Measurements from ENCODE around the gene OR2F1. TPM values are rescaled to one million over a fixed set of nuclear protein-coding genes. Genes with fewer than 3 reads are reported as not detected.

Gene OR2F1, protein sequence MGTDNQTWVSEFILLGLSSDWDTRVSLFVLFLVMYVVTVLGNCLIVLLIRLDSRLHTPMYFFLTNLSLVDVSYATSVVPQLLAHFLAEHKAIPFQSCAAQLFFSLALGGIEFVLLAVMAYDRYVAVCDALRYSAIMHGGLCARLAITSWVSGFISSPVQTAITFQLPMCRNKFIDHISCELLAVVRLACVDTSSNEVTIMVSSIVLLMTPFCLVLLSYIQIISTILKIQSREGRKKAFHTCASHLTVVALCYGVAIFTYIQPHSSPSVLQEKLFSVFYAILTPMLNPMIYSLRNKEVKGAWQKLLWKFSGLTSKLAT
- total RNA-seq (not detected), total RNA-seq (0 reads per million in 2 donors)

GRCh38 chr7:143954544-143954943 lies at the start of gene OR2F1:
OR2F1 (plus strand) TSS chr7:143954844; CDS start chr7:143959971, 5,127 bp downstream.
- H3K27me3 Mint-ChIP-seq: peaks cover 47% of the 10 kb centered on the region
- no peak within 1 kb of the TSS for H3K27ac Mint-ChIP-seq
- H3K4me3 Mint-ChIP-seq: no peak within 1 kb of the TSS
- no peaks in the 10 kb centered on the region for H3K36me3 Mint-ChIP-seq (ENCODE audit: low read depth)
- no peak for ATAC-seq
- DNase-seq: no peak
- H3K4me1 Mint-ChIP-seq: no peaks in the 10 kb centered on the region
- no peaks in the 10 kb centered on the region for H3K9me3 ChIP-seq (ENCODE audit: control insufficient read depth, low read length, poor library complexity, severe bottlenecking)

- H3K4me1 Mint-ChIP-seq: peaks cover 20% of the 10 kb centered on the region
- H3K4me3 Mint-ChIP-seq: no peak overlapping the region
- no peaks in the 10 kb centered on the region for H3K36me3 Mint-ChIP-seq (ENCODE audit: low read depth)
- no peak overlapping the region for H3K27ac Mint-ChIP-seq
- ATAC-seq (no peak), DNase-seq (no peak)
- H3K27me3 Mint-ChIP-seq: peaks cover 9% of the 10 kb centered on the region
- no peaks in the 10 kb centered on the region for H3K9me3 ChIP-seq (ENCODE audit: control insufficient read depth, low read length, poor library complexity, severe bottlenecking)
Observed at GRCh38 chr7:143905509-143905908, 49.1 kb upstream of the OR2F1 start.

GRCh38 chr7:143906151-143906550 lies 48.5 kb upstream of the OR2F1 start:
- peaks cover 11% of the 10 kb centered on the region for H3K27me3 Mint-ChIP-seq
- no peaks in the 10 kb centered on the region for H3K9me3 ChIP-seq (ENCODE audit: control insufficient read depth, low read length, poor library complexity, severe bottlenecking)
- no peak overlapping the region for H3K27ac Mint-ChIP-seq
- no peaks in the 10 kb centered on the region for H3K36me3 Mint-ChIP-seq (ENCODE audit: low read depth)
- H3K4me1 Mint-ChIP-seq: peaks cover 15% of the 10 kb centered on the region
- DNase-seq (no peak), ATAC-seq (no peak)
- H3K4me3 Mint-ChIP-seq: no peak overlapping the region

DNA sequence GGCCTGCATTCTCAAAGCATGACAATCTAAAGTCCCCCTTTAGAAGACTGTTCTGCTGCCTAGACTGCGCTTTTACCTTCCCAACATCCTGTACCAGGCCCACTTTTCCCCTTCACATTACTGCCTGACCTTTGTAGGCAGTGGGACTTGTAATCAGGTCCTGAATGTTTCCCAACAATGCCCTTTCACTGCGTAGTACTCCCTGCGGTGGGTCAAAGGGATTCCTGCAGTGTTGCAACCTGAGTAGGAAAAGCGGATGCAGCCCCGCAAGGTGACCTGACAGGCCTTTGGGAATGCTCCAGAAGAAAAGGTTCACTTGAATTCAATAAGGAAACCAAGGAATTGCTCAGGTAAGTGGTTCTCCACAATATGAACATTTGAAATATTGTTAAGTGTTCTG lies 47.7 kb upstream of the OR2F1 start:
- H3K27ac Mint-ChIP-seq: no peak overlapping the region
- no peaks in the 10 kb centered on the region for H3K36me3 Mint-ChIP-seq (ENCODE audit: low read depth)
- H3K4me3 Mint-ChIP-seq: no peak overlapping the region
- peaks cover 10% of the 10 kb centered on the region for H3K4me1 Mint-ChIP-seq
- no peaks in the 10 kb centered on the region for H3K9me3 ChIP-seq (ENCODE audit: control insufficient read depth, low read length, poor library complexity, severe bottlenecking)
- H3K27me3 Mint-ChIP-seq: peaks cover 11% of the 10 kb centered on the region
- DNase-seq (no peak), ATAC-seq (no peak)

- Mint-ChIP-seq H3K4me1 (peaks cover 6% of the 10 kb centered on the region), H3K4me3 (no peak overlapping the region), H3K27me3 (peaks cover 11% of the 10 kb centered on the region), H3K36me3 (ENCODE audit: low read depth) (no peaks in the 10 kb centered on the region), H3K27ac (no peak overlapping the region)
- ATAC-seq (no peak), DNase-seq (no peak)
- no peaks in the 10 kb centered on the region for H3K9me3 ChIP-seq (ENCODE audit: control insufficient read depth, low read length, poor library complexity, severe bottlenecking)
Observed at GRCh38 chr7:143908120-143908519, 46.5 kb upstream of the OR2F1 start.

DNA sequence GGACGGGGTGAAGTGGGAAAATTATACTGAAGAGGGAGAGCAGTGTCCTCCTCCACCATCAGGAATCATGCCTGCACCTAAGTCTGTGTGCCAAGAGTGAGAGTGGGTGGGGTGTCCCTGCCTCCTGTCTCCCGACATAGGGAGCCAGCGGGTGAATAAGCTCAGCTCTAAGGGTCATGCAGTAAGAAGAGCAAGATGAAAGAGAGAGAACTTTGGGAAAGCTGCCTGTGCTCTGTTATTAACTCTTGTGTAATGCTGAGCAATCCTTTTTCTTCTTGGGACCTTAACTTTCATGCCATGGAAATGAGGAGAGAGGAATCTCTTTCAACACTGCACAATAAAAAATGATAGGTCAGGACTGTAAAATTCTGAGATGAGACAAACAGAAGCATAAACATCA lies 44.8 kb upstream of the OR2F1 start:
- ATAC-seq (no peak), DNase-seq (no peak)
- H3K4me1 Mint-ChIP-seq: peaks cover 3% of the 10 kb centered on the region
- no peaks in the 10 kb centered on the region for H3K9me3 ChIP-seq (ENCODE audit: control insufficient read depth, low read length, poor library complexity, severe bottlenecking)
- no peaks in the 10 kb centered on the region for H3K36me3 Mint-ChIP-seq (ENCODE audit: low read depth)
- H3K27ac Mint-ChIP-seq: no peak overlapping the region
- H3K27me3 Mint-ChIP-seq: peaks cover 11% of the 10 kb centered on the region
- no peak overlapping the region for H3K4me3 Mint-ChIP-seq

- no peaks in the 10 kb centered on the region for H3K9me3 ChIP-seq (ENCODE audit: control insufficient read depth, low read length, poor library complexity, severe bottlenecking)
- Mint-ChIP-seq H3K4me1 (no peaks in the 10 kb centered on the region), H3K36me3 (ENCODE audit: low read depth) (no peaks in the 10 kb centered on the region), H3K4me3 (no peak overlapping the region), H3K27ac (no peak overlapping the region), H3K27me3 (peaks cover 17% of the 10 kb centered on the region)
- ATAC-seq (no peak), DNase-seq (no peak)
Observed at GRCh38 chr7:143910473-143911248, 44.0 kb upstream of the OR2F1 start.

DNA sequence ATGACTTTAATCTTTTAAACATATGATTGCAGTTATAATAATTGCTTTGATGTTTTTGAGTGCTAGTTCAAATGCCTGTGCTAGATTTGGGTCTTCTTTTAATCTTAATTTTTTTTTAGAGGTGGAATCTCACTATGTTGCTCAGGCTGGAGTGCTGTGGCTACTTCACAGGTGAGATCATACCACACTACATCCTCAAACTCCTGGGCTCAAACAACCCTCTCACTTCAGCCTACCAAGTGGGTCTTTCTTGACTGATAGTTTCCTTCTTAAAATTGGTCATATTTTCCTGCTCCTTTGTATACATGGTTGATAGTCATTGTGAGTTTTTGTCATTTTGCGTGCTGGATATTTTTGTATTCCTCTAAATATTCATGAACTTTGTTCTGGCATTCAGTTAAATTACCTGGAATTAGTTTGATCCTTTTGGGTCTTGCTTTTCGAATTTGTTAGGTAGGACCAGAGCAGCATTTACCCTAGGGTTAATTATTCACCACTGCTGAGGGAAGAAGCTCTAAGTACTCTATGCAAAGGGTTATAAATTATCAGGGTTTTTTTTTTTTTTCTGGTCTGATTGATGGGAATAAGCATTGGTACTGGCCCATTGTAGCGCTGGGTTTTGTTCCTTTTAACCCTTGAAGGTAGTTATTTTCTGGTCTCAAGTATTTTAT lies 40.6 kb upstream of the OR2F1 start:
- H3K9me3 ChIP-seq (ENCODE audit: control insufficient read depth, low read length, poor library complexity, severe bottlenecking): no peaks in the 10 kb centered on the region
- H3K27me3 Mint-ChIP-seq: peaks cover 34% of the 10 kb centered on the region
- ATAC-seq (no peak), DNase-seq (no peak)
- H3K4me3 Mint-ChIP-seq: no peak overlapping the region
- H3K27ac Mint-ChIP-seq: no peak overlapping the region
- no peaks in the 10 kb centered on the region for H3K36me3 Mint-ChIP-seq (ENCODE audit: low read depth)
- H3K4me1 Mint-ChIP-seq: no peaks in the 10 kb centered on the region

DNA sequence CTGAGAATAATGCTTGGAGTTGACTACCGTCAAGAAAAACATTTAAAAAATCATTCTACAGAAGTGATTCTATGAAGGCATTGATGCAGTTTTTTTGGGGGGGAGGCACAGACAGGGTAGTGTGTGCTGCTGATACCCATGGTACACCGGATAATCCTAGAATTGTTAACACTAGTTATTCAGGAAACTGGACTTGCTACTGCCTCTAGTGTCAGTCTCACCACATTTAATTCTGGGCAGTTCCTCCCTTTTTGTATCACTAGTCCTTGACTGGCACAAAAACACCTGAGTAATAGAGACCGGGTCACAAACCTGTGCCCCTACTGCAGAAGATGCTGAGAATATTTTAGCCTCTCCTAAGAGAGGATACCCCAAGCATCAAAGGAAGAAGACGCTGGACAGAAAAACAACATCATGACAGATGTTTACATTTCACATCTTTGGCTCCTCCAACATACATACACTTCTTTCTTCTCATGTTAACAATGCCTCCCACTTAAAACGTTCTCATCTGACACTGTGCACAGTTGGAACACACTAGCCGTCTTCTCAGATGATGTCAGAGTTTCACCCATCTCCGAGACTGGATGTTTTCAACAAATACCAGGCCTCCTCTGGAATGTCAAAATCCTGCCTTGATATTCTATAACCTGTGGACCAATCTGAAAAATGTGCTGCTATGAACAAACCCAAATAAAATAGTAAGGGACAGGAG lies 39.5 kb upstream of the OR2F1 start:
- Mint-ChIP-seq H3K4me3 (no peak overlapping the region), H3K27me3 (peaks cover 39% of the 10 kb centered on the region), H3K4me1 (no peaks in the 10 kb centered on the region), H3K27ac (no peak overlapping the region), H3K36me3 (ENCODE audit: low read depth) (no peaks in the 10 kb centered on the region)
- DNase-seq (no peak), ATAC-seq (no peak)
- H3K9me3 ChIP-seq (ENCODE audit: control insufficient read depth, low read length, poor library complexity, severe bottlenecking): no peaks in the 10 kb centered on the region

DNA sequence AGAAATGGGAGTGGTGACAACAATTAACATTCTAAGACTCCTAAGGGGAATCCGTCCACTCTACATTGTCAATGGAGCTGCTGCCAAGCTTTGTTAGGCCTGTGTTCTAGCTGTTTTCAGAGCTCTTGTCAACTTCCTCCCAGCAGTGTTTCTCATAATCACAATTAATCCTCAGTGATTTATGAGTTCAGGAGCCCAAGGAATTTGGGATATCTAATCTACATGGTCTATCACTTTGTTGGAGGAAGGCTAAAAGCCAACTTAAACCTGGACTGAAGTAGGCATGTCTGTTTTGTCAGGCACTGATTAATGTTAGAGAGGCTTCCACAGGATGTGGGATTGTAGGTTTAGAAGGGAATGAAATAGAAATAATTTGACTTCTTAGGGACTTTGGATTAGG lies 29.8 kb upstream of the OR2F1 start:
- no peak overlapping the region for H3K27ac Mint-ChIP-seq
- H3K4me1 Mint-ChIP-seq: peaks cover 2% of the 10 kb centered on the region
- H3K27me3 Mint-ChIP-seq: peaks cover 30% of the 10 kb centered on the region
- DNase-seq (no peak), ATAC-seq (no peak)
- no peaks in the 10 kb centered on the region for H3K9me3 ChIP-seq (ENCODE audit: control insufficient read depth, low read length, poor library complexity, severe bottlenecking)
- H3K4me3 Mint-ChIP-seq: no peak overlapping the region
- H3K36me3 Mint-ChIP-seq (ENCODE audit: low read depth): peaks cover 2% of the 10 kb centered on the region

DNA sequence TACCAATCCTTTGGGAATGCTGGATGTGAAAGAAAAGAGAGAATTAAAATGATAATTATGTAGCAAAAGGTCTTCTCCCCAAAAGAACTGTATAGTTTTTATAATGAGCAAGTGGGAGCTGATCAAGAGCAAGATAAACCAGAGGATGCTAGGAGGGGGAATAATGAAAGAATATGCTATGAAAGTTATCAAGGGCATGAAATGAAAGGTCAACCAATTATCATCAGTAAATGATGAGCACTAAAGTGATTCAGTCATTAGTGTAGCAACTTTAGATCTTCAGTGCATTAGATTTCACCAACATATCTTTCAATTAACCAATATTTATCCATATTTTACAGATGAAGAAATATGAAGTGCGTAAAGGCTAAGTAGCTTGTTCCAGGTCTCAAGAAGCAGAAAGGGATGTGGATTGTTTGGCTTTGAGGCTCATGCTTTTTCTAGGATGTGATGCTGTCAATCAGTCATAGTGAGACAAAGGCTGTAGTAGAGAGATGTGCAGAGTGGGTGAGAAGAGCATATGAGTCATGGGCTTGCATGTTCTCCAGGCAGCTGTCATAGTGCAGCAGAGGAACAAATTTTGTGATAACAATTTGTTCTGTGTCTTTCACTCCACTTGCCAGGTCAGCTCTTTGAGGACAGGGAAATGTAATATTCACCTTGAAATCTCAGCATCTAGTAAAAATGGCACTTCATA lies 25.3 kb upstream of the OR2F1 start:
- DNase-seq: no peak
- H3K27ac Mint-ChIP-seq: no peak overlapping the region
- H3K36me3 Mint-ChIP-seq (ENCODE audit: low read depth): no peaks in the 10 kb centered on the region
- H3K4me1 Mint-ChIP-seq: peaks cover 2% of the 10 kb centered on the region
- ATAC-seq: no peak
- no peaks in the 10 kb centered on the region for H3K9me3 ChIP-seq (ENCODE audit: control insufficient read depth, low read length, poor library complexity, severe bottlenecking)
- H3K27me3 Mint-ChIP-seq: no peaks in the 10 kb centered on the region
- H3K4me3 Mint-ChIP-seq: no peak overlapping the region

DNA sequence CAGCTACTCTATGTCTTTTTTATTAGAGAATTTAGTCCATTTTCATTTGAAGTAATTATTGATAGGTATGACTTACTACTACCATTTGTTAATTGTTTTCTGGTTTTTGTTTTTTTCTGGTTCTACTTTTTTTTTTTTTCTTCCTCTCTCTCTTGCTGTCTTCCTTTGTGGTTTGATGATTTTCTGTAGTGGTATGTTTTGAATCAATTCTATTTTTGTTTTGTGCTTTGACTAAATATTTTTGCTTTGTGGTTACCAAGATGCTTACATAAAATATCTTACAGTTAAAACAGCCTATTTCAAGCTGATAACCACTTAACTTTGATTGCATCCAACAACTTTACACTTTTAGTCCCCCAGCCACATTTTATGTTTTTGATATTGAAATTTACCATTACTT lies 22.9 kb upstream of the OR2F1 start:
- DNase-seq (no peak), ATAC-seq (no peak)
- peaks cover 2% of the 10 kb centered on the region for H3K4me1 Mint-ChIP-seq
- H3K36me3 Mint-ChIP-seq (ENCODE audit: low read depth): no peaks in the 10 kb centered on the region
- H3K27ac Mint-ChIP-seq: no peak overlapping the region
- H3K27me3 Mint-ChIP-seq: no peaks in the 10 kb centered on the region
- H3K9me3 ChIP-seq (ENCODE audit: control insufficient read depth, low read length, poor library complexity, severe bottlenecking): peaks cover 3% of the 10 kb centered on the region
- no peak overlapping the region for H3K4me3 Mint-ChIP-seq
